Fibroblast of the aortic adventitia (primary cell): ENCODE measurements around the gene CARD18. TPM values are rescaled to one million over a fixed set of nuclear protein-coding genes. Genes with fewer than 3 reads are reported as not detected.
"Not testable (repeated sequence)": the region's sequence is repeated elsewhere in the genome, so short reads cannot be mapped to it uniquely, and the experiment has no call there.

Experiments used
- DNase-seq: peaks from one replicate; pipeline ENCODE4 v3.0.0-alpha.2; 2010; ENCODE audit warnings: low read depth
- H3K4me3 ChIP-seq: 2 replicates; pipeline ENCODE4 v1.5.1; 2011; ENCODE audit warnings: low read depth, mild to moderate bottlenecking, control low read depth, low read length, moderate library complexity
- CTCF ChIP-seq: IDR thresholded peaks from 2 replicates; pipeline ENCODE4 v1.5.1; 2011; ENCODE audit warnings: mild to moderate bottlenecking, low read length, control low read depth, inconsistent platforms; ENCODE audit not compliant: insufficient read depth
- total RNA-seq: library from RNA; depleted of rRNA; stranded (reverse); fragments of >200 nt; gene quantifications from 2 replicates; pipeline ENCODE4 v1.2.3, GENCODE V29; 2012; ENCODE audit warnings: low replicate concordance

Gene CARD18
- total RNA-seq, 1 donor: not detected

- no peak for TF ChIP-seq CTCF
- H3K4me3 ChIP-seq: no peak overlapping the region
- no peak for DNase-seq
Measured at GRCh38 chr11:105111145-105111944, 28.2 kb downstream of the CARD18 start.

GRCh38 chr11:105110688-105111030 lies 28.9 kb downstream of the CARD18 start:
- peak; percentile 5 for DNase-seq
- TF ChIP-seq CTCF: no peak
- H3K4me3 ChIP-seq: no peak overlapping the region

GRCh38 chr11:105109855-105110687 lies 29.5 kb downstream of the CARD18 start:
- TF ChIP-seq CTCF: no peak
- DNase-seq: peak; percentile 56
- H3K4me3 ChIP-seq: no peak overlapping the region

GRCh38 chr11:105109321-105109720 lies 30.2 kb downstream of the CARD18 start:
- DNase-seq: no peak
- H3K4me3 ChIP-seq: no peak overlapping the region
- TF ChIP-seq CTCF: no peak

GRCh38 chr11:105108247-105108646 lies 31.3 kb downstream of the CARD18 start:
- DNase-seq: no peak
- no peak overlapping the region for H3K4me3 ChIP-seq
- no peak for TF ChIP-seq CTCF

GRCh38 chr11:105107226-105107825 lies 32.2 kb downstream of the CARD18 start:
- H3K4me3 ChIP-seq, DNase-seq: not testable (repeated sequence)

DNA sequence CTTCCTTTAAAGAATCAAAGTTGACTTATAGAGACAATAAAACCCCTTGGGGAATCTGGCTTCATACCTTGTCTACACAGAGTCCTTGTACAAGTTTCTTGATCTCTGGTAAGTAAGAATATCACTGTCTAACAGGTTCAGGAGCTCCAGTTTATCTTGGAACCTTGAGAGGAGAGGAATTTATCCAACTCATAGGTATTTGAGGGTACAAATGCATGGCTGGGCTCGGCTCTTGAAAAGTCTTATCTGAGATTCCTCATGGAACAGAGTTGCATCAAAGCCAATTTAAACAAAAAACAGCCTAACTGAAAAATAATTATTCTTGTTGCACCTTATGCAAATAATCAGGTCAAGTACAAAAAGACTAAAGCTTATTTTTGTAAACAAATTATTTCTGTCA lies 33.4 kb downstream of the CARD18 start:
- no peak for TF ChIP-seq CTCF
- H3K4me3 ChIP-seq: no peak overlapping the region
- no peak for DNase-seq
